Endodermal cell (in vitro differentiated cells): ENCODE data around the gene NODAL. TPM values are rescaled to one million over a fixed set of nuclear protein-coding genes. Genes with fewer than 3 reads are reported as not detected.

Experiments
- DNase-seq: peaks from one replicate; pipeline ENCODE4 v3.0.0-alpha.2; 2017
- H3K27ac ChIP-seq: 2 replicates; pipeline ENCODE4 v1.5.1; 2013; ENCODE audit warnings: mild to moderate bottlenecking, low read depth, low read length, moderate library complexity
- H3K27me3 ChIP-seq: 2 replicates; pipeline ENCODE4 v1.6.1; 2013; ENCODE audit warnings: mild to moderate bottlenecking, low read length, moderate library complexity; ENCODE audit not compliant: insufficient read depth, control insufficient read depth, poor library complexity, severe bottlenecking
- H3K36me3 ChIP-seq: 2 replicates; pipeline ENCODE4 v1.7.0; 2013; ENCODE audit warnings: mild to moderate bottlenecking, low read length, moderate library complexity; ENCODE audit not compliant: control insufficient read depth, insufficient read depth
- H3K4me1 ChIP-seq: one replicate; pipeline ENCODE4 v1.7.0; 2013; ENCODE audit warnings: low read length; ENCODE audit not compliant: control insufficient read depth, insufficient read depth
- H3K4me3 ChIP-seq: 2 replicates; pipeline ENCODE4 v1.5.1; 2013; ENCODE audit warnings: mild to moderate bottlenecking, low read length, moderate library complexity
- H3K9ac ChIP-seq: 2 replicates; pipeline ENCODE4 v1.6.1; 2013; ENCODE audit warnings: mild to moderate bottlenecking, low read length, moderate library complexity; ENCODE audit not compliant: poor library complexity, severe bottlenecking; ENCODE audit errors: extremely low read depth
- H3K9me3 ChIP-seq: 2 replicates; pipeline ENCODE4 v1.6.1; 2013; ENCODE audit warnings: mild to moderate bottlenecking, low read length, moderate library complexity; ENCODE audit not compliant: control insufficient read depth
- H3K27ac Mint-ChIP-seq: 2 replicates; pipeline ENCODE4 v1.8.0; 2020; ENCODE audit warnings: mixed read lengths
- H3K27me3 Mint-ChIP-seq: 2 replicates; pipeline ENCODE4 v1.8.0; 2021; ENCODE audit warnings: mild to moderate bottlenecking, mixed read lengths; ENCODE audit not compliant: insufficient read depth
- H3K36me3 Mint-ChIP-seq: 2 replicates; pipeline ENCODE4 v1.8.0; 2020; ENCODE audit warnings: low read depth, mixed read lengths
- H3K4me1 Mint-ChIP-seq: 2 replicates; pipeline ENCODE4 v1.8.0; 2020; ENCODE audit warnings: mixed read lengths
- H3K4me3 Mint-ChIP-seq: 2 replicates; pipeline ENCODE4 v1.8.0; 2020; ENCODE audit warnings: mild to moderate bottlenecking, moderate library complexity, mixed read lengths
- H3K9me3 Mint-ChIP-seq: 2 replicates; pipeline ENCODE4 v1.8.0; 2020; ENCODE audit warnings: mild to moderate bottlenecking, mixed read lengths
- CTCF ChIP-seq: fragments of 200-600 bp; sonication (generic); conservative IDR thresholded peaks from 2 replicates; pipeline ENCODE4 v1.5.0; 2021; ENCODE audit warnings: antibody characterized with exemption, mild to moderate bottlenecking
- WGBS, 2 experiments: methylation state at CpG; one replicate each; pipeline versions ENCODE4 v1.1.5 to v1.1.7; 2013; ENCODE audit warnings: missing lambda C conversion rate in 2 of 2, mixed read lengths in 1 of 2; ENCODE audit not compliant: insufficient coverage in 1 of 2, insufficient read length in 1 of 2; 5-methylcytosine and 5-hydroxymethylcytosine counted together
- total RNA-seq, 2 donors: library from RNA; stranded (reverse); fragmentation: NEBNext Ultra II Directional in 1 of 2; extraction: Animal tissue kit (Norgen Biotek cat#: 25700) in 1 of 2; gene quantifications; 2 replicates in 1 of 2; 3 replicates in 1 of 2; pipeline ENCODE4 v1.2.1, GENCODE V29; 2021

NODAL gene
- total RNA-seq, 2 donors from 2014 or later, result 18.2 to 71.0 TPM

DNA sequence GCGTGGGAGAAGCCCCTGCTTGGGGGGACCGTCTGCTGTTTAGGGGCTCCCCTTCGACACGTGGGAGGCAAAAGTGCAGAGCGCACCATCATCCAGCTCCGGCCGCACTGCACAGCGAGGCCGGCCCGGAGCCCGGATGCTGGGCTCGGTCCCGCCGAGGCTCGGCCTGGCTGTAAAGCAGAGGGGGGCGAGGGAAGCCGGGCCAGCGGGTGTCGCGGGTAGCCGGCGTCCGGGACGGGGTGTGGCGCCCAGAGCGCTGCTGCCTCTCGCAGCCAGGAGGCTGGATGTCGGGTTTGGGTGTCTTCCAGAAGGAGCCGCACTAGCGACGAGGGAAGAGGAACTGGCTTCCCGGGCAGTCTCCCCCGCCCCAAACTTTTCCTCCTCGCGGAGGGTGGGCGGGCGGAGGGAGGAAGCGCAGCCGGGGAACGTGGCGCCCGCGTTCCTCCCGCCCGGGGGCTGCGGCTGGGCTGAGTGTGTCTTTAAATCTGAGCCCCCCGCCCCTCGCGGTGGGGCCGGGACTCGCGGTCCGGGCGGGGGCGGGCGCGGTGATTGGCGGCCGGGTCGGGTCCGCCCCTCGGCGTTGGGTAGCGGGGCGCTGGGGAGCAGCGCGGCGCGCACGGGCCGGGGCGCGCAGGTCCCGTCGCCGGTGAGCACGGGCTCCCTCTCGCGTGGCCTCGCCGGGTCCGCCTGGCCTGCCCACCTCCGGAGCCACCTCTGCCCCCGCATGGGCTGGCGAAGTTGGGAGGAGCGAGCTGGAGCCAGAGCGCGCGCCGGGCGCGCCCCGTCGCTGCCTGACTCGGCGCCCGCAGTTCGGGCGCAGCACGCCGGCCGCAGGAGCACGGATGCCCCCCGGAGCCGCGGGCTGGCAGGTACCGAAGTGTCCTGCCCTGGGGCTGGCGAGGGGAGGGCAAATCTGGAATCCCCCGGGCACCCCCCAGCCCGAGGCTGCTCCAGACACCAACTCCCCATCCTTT is 37.0 kb upstream of the NODAL start, which contains the start of gene PALD1:
PALD1 (plus strand) TSS at position 577 of the 974 bp plus-strand sequence. CDS start 47,185 bp downstream, outside the sequence.
- WGBS, 2 experiments, result 0 to 2% methylated on average over 39 to 110 of the region's 110 CpGs
- peaks cover 36% of the 10 kb centered on the region for H3K4me1 Mint-ChIP-seq

DNA sequence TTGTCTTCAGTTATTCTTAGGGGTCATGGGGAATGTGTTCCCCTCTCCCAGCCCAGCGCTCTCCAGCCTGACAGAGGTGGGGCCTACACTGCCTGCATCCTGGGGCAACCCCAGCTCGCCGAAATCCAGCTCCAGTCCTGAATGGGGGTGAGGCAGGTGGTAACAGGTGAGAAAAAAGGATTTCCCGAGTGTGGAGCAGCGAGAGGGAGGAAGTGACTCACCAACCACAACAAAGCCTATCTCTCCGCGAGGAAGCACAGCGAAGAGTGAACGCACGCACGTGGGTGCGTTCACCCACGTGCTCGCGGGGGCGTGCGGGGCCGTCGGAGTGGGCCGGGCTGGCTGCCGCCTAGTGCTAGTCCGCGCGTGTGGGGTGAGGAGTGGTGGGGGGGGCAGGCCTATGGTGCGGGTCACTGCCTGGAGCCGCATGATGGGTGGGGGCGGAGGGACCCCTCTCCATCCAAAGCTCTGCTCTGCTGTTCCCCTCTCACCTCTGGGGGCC is 36.2 kb upstream of the NODAL start:
- Mint-ChIP-seq H3K27ac (peak overlapping the region; percentile 64), H3K9me3 (no peaks in the 10 kb centered on the region), H3K36me3 (no peaks in the 10 kb centered on the region), H3K4me3 (peak overlapping the region; percentile 68), H3K4me1 (peaks cover 30% of the 10 kb centered on the region), H3K27me3 (peaks cover 4% of the 10 kb centered on the region)
- TF ChIP-seq CTCF, result no peak
- Histone ChIP-seq H3K36me3 (no peaks in the 10 kb centered on the region), H3K4me1 (peaks cover 6% of the 10 kb centered on the region), H3K9ac (peak overlapping the region; percentile 62), H3K4me3 (peak overlapping the region; percentile 90), H3K27me3 (no peaks in the 10 kb centered on the region), H3K9me3 (no peaks in the 10 kb centered on the region), H3K27ac (no peak overlapping the region)
- 13 to 88% methylated on average over 1 to 26 of the region's 27 CpGs for WGBS, 2 experiments
- DNase-seq, result peak; percentile 81

More for the DNA sequence above, 37.0 kb upstream of the NODAL start, which contains the start of gene PALD1:
- DNase-seq, result peak; percentile 90
- Histone ChIP-seq H3K27me3 (no peaks in the 10 kb centered on the region), H3K9me3 (no peaks in the 10 kb centered on the region), H3K4me3 (peak within 1 kb of the TSS; percentile 90), H3K36me3 (no peaks in the 10 kb centered on the region), H3K27ac (no peak within 1 kb of the TSS), H3K9ac (peak within 1 kb of the TSS; percentile 62), H3K4me1 (peaks cover 6% of the 10 kb centered on the region)
- TF ChIP-seq CTCF, result peak; percentile 55
- Mint-ChIP-seq H3K9me3 (no peaks in the 10 kb centered on the region), H3K4me3 (peak within 1 kb of the TSS; percentile 68), H3K27me3 (peaks cover 4% of the 10 kb centered on the region), H3K27ac (peak within 1 kb of the TSS; percentile 78), H3K36me3 (peaks cover 6% of the 10 kb centered on the region)

DNA sequence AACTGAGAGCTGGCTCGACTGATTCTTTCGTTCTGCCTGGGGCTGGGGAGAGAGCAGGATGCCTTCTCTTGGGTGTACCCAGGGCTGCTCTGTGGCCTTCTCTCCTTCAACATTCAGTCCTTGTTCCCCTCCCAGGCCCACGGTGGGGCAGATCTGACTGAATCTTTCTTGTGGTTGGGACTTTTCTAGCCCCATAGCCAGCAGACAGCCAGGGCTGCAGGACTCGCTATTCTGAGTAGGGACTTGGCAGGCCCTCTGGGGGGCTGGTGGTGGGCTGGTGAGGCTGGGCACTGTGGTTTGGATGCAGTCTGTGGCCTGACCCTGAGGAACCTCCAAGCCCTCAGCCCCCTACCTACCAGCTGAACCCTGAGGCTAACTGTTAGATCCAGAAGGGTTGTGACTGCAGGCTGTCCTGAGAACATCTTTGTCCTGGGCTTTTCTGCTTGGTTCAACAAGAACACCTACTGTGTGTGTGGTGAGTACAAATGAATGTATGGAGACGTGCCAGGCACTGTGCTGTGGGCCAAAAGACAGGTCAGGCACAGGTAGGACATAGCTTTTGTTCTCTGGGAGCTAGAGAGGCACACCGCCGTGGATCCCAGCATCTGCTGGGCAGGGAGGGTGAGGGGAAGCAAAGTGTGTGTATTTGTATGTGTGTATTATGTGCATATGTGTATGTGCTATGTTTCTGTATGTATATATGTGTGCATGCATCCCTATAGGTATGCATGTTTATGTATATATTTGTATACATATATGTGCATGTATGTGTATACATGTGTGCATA is 35.0 kb upstream of the NODAL start:
- Histone ChIP-seq H3K27ac (no peak overlapping the region), H3K4me1 (peaks cover 6% of the 10 kb centered on the region), H3K36me3 (no peaks in the 10 kb centered on the region), H3K27me3 (no peaks in the 10 kb centered on the region), H3K9me3 (no peaks in the 10 kb centered on the region), H3K4me3 (no peak overlapping the region), H3K9ac (no peak overlapping the region)
- no peaks in the 10 kb centered on the region for H3K9me3 Mint-ChIP-seq
- no peak for DNase-seq
- H3K4me1 Mint-ChIP-seq, result peaks cover 26% of the 10 kb centered on the region
- TF ChIP-seq CTCF, result no peak
- 74 to 95% methylated on average over 5 to 7 of the region's 7 CpGs for WGBS, 2 experiments
- peaks cover 4% of the 10 kb centered on the region for H3K27me3 Mint-ChIP-seq
- peak overlapping the region; percentile 68 for H3K4me3 Mint-ChIP-seq
- no peak overlapping the region for H3K27ac Mint-ChIP-seq
- H3K36me3 Mint-ChIP-seq, result no peaks in the 10 kb centered on the region
